Measurements from ENCODE around the gene CCP110. TPM values are rescaled to one million over a fixed set of nuclear protein-coding genes. Genes with fewer than 3 reads are reported as not detected.

CCP110 gene
- total and polyA plus RNA-seq, 2 experiments from 2014 or later: 10.7 to 20.9 TPM

- H3K4me1 Mint-ChIP-seq: peaks cover 16% of the 10 kb centered on the region
- H3K27me3 Mint-ChIP-seq (ENCODE audit: insufficient read depth, low read depth, poor library complexity): peaks cover 3% of the 10 kb centered on the region
- H4K20me1 ChIP-seq (replicated peaks; ENCODE audit: insufficient read depth): no peaks in the 10 kb centered on the region
- DNase-seq (ENCODE audit: low spot score) (no peak), ATAC-seq (no peak)
- TF ChIP-seq ZNF331 (CRISPR knock-in tag; IDR thresholded peaks at IDR 0.05; ENCODE audit: low read depth) (no peak), JUNB (IDR thresholded peaks at IDR 0.05; ENCODE audit: unreplicated experiment) (no peak), REST (IDR thresholded peaks at IDR 0.05; ENCODE audit: unreplicated experiment) (no peak), ZNF114 (CRISPR knock-in tag; IDR thresholded peaks at IDR 0.05) (no peak), POLR2AphosphoS5 (IDR thresholded peaks at IDR 0.05; ENCODE audit: low read depth) (no peak), CREB1 (CRISPR knock-in tag; IDR thresholded peaks at IDR 0.05; ENCODE audit: low read depth) (no peak), NANOG (IDR thresholded peaks at IDR 0.05; ENCODE audit: borderline replicate concordance) (no peak), EZH2 (IDR thresholded peaks at IDR 0.05; ENCODE audit: low read depth, unreplicated experiment) (no peak), CTCF (conservative IDR thresholded peaks at IDR 0.05; ENCODE audit: low read depth in 2 of 2) (no peak), STAT1 (IDR thresholded peaks at IDR 0.05; ENCODE audit: unreplicated experiment) (no peak), ETS1 (IDR thresholded peaks at IDR 0.05) (no peak)
- H3K4me3 Mint-ChIP-seq: no peak overlapping the region
- peaks cover 24% of the 10 kb centered on the region for H3K79me2 ChIP-seq (replicated peaks; ENCODE audit: insufficient read depth)
- H3K27me3 ChIP-seq (ENCODE audit: insufficient read depth): no peaks in the 10 kb centered on the region
- peaks cover 15% of the 10 kb centered on the region for H3K4me1 ChIP-seq (ENCODE audit: insufficient read depth)
- H3K4me2 ChIP-seq: no peak overlapping the region
- H3K36me3 ChIP-seq (ENCODE audit: insufficient read depth): peaks cover 7% of the 10 kb centered on the region; the same call in 1 of the 2 replicates
- H3K36me3 Mint-ChIP-seq (ENCODE audit: low read depth): peaks cover 20% of the 10 kb centered on the region; the same call in 2 of the 3 replicates
- H2AFZ ChIP-seq: no peak overlapping the region
- no peaks in the 10 kb centered on the region for H3F3A ChIP-seq (replicated peaks; ENCODE audit: low read depth)
- no peak overlapping the region for H3K27ac Mint-ChIP-seq
- no peak overlapping the region for H3K27ac ChIP-seq (ENCODE audit: low read depth)
- no peaks in the 10 kb centered on the region for H3K9me2 ChIP-seq (ENCODE audit: insufficient read depth)
- no peaks in the 10 kb centered on the region for H3K9me3 Mint-ChIP-seq
- H3K4me3 ChIP-seq: no peak overlapping the region
These were observed 4.9 kb downstream of the CCP110 start for GRCh38 chr16:19528666-19529065.

All from GM23338 (cell line).